ENCODE results near the gene LPP. TPM values are rescaled to one million over a fixed set of nuclear protein-coding genes. Genes with fewer than 3 reads are reported as not detected.

The LPP gene
- polyA plus RNA-seq, 1 donor (not counting 4 experiments of a cell fraction or from before 2014, with no cell fraction given) = 16.0 TPM

DNA sequence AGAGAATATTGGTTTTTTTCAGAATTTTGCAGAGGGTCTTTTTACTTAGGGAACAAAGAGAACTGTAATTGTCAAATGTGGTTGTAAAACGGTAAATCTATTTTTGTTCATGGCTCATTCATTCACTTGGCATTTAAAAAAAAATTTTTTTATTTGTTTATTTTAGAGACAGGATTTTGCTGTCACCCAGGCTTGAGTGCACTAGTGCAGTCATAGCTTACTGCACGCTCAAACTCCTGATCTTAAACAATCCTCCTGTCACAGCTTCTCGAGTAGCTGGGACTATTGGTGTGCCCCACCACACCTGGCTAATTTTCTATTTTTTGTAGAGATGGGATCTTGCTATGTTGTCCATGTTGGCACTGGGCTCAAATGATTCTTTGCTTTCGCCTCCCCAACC is 301.8 kb downstream of the LPP start:
- Histone ChIP-seq H4K20me1 (ENCODE audit: control insufficient read depth, extremely low read depth, insufficient read depth, low read length) (peaks cover 2% of the 10 kb centered on the region), H3K79me2 (ENCODE audit: control insufficient read depth, insufficient read depth, low read length) (no peaks in the 10 kb centered on the region)
- FAIRE-seq = no peak

DNA sequence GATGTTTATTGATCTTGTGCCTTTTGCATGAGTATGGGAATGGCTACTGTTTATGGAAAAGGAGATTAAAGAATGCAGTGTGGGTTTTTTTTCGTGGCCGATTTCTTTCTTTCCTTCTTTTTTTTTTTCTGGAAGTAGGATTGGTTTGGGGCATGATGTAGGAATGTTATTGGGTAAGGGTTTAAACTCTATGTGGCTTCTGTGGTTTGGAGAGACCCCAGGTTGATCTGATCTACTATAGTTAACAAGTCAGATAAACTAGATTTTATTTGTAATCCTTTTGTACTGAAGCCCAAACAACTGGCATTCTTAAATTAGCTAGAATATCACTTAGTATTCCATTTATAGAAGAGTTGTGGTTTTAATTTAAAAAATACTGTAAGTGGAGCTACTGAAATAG is 304.8 kb downstream of the LPP start:
- Histone ChIP-seq H3K27ac (ENCODE audit: control insufficient read depth, insufficient read depth, low read length) (no peak overlapping the region), H3K27me3 (ENCODE audit: control insufficient read depth, extremely low read depth, insufficient read depth, low read length) (no peaks in the 10 kb centered on the region), H3K9ac (ENCODE audit: control insufficient read depth, extremely low read depth, insufficient read depth, low read length) (no peak overlapping the region), H2AFZ (ENCODE audit: control insufficient read depth, low read length) (no peak overlapping the region), H3K36me3 (ENCODE audit: control insufficient read depth in 2 of 2, extremely low read depth in 1 of 2, insufficient read depth in 2 of 2, low read length in 2 of 2) (no peaks in the 10 kb centered on the region), H3K9me1 (ENCODE audit: control insufficient read depth, extremely low read depth, insufficient read depth, low read length) (no peaks in the 10 kb centered on the region), H3K79me2 (ENCODE audit: control insufficient read depth, insufficient read depth, low read length) (no peaks in the 10 kb centered on the region), H3K4me2 (ENCODE audit: control insufficient read depth, extremely low read depth, insufficient read depth, low read depth, low read length) (no peak overlapping the region), H4K20me1 (ENCODE audit: control insufficient read depth, extremely low read depth, insufficient read depth, low read length) (no peaks in the 10 kb centered on the region), H3K4me1 (ENCODE audit: control insufficient read depth, extremely low read depth, insufficient read depth, low read length) (no peaks in the 10 kb centered on the region), H3K9me3 (ENCODE audit: control insufficient read depth, low read depth, low read length) (no peaks in the 10 kb centered on the region), H3K4me3 (ENCODE audit: control insufficient read depth in 2 of 3, extremely low read depth in 1 of 3, insufficient read depth in 2 of 3, low read depth in 1 of 3, low read length in 3 of 3) (no peak overlapping the region)
- DNase-seq (ENCODE audit: low read depth, low spot score) (no peak), FAIRE-seq (no peak)
- TF ChIP-seq, protein P1, sequence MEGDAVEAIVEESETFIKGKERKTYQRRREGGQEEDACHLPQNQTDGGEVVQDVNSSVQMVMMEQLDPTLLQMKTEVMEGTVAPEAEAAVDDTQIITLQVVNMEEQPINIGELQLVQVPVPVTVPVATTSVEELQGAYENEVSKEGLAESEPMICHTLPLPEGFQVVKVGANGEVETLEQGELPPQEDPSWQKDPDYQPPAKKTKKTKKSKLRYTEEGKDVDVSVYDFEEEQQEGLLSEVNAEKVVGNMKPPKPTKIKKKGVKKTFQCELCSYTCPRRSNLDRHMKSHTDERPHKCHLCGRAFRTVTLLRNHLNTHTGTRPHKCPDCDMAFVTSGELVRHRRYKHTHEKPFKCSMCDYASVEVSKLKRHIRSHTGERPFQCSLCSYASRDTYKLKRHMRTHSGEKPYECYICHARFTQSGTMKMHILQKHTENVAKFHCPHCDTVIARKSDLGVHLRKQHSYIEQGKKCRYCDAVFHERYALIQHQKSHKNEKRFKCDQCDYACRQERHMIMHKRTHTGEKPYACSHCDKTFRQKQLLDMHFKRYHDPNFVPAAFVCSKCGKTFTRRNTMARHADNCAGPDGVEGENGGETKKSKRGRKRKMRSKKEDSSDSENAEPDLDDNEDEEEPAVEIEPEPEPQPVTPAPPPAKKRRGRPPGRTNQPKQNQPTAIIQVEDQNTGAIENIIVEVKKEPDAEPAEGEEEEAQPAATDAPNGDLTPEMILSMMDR (optimal IDR thresholded peaks at IDR 0.05 in 1 of 3, IDR thresholded peaks at IDR 0.05 in 1 of 3, conservative IDR thresholded peaks at IDR 0.05 in 1 of 3; ENCODE audit: extremely low read depth in 1 of 3, insufficient read depth in 2 of 3, low read length in 3 of 3) = no peak
- no peak for TF ChIP-seq EZH2 (IDR thresholded peaks at IDR 0.05; ENCODE audit: low read length)
- dilution Hi-C loops (cut with MboI; ENCODE audit: extremely low pct_ligation_motif_present, low sequenced_read_pairs) = no loop called here

More for the DNA sequence above, 301.8 kb downstream of the LPP start:
- no peaks in the 10 kb centered on the region for H3K36me3 ChIP-seq (ENCODE audit: control insufficient read depth in 2 of 2, extremely low read depth in 1 of 2, insufficient read depth in 2 of 2, low read length in 2 of 2)
- DNase-seq (ENCODE audit: low read depth, low spot score) = no peak
- H3K9me3 ChIP-seq (ENCODE audit: control insufficient read depth, low read depth, low read length) = no peaks in the 10 kb centered on the region
- H3K4me2 ChIP-seq (ENCODE audit: control insufficient read depth, extremely low read depth, insufficient read depth, low read depth, low read length) = no peak overlapping the region
- TF ChIP-seq, protein P1 (optimal IDR thresholded peaks at IDR 0.05 in 1 of 3, IDR thresholded peaks at IDR 0.05 in 1 of 3, conservative IDR thresholded peaks at IDR 0.05 in 1 of 3; ENCODE audit: extremely low read depth in 1 of 3, insufficient read depth in 2 of 3, low read length in 3 of 3) = no peak
- TF ChIP-seq EZH2 (IDR thresholded peaks at IDR 0.05; ENCODE audit: low read length) = no peak
- H3K4me3 ChIP-seq (ENCODE audit: control insufficient read depth in 2 of 3, extremely low read depth in 1 of 3, insufficient read depth in 2 of 3, low read depth in 1 of 3, low read length in 3 of 3) = no peak overlapping the region
- H3K4me1 ChIP-seq (ENCODE audit: control insufficient read depth, extremely low read depth, insufficient read depth, low read length) = no peaks in the 10 kb centered on the region
- no peak overlapping the region for H3K27ac ChIP-seq (ENCODE audit: control insufficient read depth, insufficient read depth, low read length)
- H3K27me3 ChIP-seq (ENCODE audit: control insufficient read depth, extremely low read depth, insufficient read depth, low read length) = no peaks in the 10 kb centered on the region
- no peak overlapping the region for H2AFZ ChIP-seq (ENCODE audit: control insufficient read depth, low read length)
- dilution Hi-C loops (cut with MboI; ENCODE audit: extremely low pct_ligation_motif_present, low sequenced_read_pairs) = no loop called here
- H3K9ac ChIP-seq (ENCODE audit: control insufficient read depth, extremely low read depth, insufficient read depth, low read length) = no peak overlapping the region
- H3K9me1 ChIP-seq (ENCODE audit: control insufficient read depth, extremely low read depth, insufficient read depth, low read length) = no peaks in the 10 kb centered on the region

All from keratinocyte (primary cell).